A549 treated with AZD9567 at 1 μM for 4 hours (cell line): ENCODE data around the gene ATP5MC2. TPM values are rescaled to one million over a fixed set of nuclear protein-coding genes. Genes with fewer than 3 reads are reported as not detected.

Source experiments
- total RNA-seq: library from RNA; stranded (reverse); fragments of 200-300 nt; extraction: Qiagen RNA extraction; gene quantifications from 5 replicates; pipeline ENCODE4 v1.2.3, GENCODE V29; 2022; ENCODE audit not compliant: insufficient read depth

ATP5MC2 gene
- 558 to 716 TPM (median 650 TPM) in 5 replicates for total RNA-seq

DNA sequence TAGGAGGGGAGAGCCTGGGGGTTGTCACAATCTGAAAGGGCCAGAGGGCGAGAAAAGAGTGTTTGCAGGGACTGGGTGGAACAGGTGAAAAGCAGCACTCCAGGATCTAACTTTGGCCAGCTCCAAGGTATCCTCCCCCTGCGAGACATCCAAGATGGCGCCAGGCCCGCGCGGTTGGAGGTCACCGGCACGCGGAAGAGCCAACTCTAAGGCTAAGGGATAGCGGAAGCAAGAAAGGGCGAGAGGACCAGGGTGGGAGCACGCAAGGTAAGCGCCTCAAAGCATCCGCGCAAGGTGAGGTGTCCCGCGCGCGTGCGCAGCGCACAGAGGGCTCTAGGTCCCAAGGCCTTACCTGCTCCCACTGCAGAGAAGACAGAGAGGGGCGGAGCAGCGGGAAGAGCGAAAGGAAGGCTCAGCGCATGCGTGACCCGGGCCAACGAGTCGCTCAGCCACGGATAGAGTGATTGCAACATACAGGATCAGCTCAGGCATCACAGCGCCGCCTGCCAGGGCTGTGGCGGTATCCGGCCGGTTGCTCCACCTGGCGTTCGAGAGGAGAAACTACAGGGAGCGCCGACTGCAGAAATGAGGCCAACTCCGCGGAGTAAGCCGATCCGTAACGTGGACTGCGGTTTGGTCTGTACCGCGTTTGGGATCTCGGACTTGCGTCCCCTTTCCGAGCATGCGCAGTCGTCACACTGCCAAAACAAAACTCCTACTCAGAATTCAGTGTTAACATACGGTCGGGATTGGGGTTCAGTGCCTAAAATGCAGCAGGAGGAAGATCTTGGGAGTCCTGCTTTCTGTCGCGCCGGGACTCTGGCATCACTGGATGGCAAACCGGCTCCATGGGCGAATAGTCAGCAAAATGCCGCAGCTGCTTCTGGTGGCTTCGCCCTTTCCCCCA lies at the start of gene ATP5MC2:
ATP5MC2 (minus strand) TSS at position 383 of the 907 bp plus-strand sequence. CDS start 3,469 bp downstream, outside the sequence.

DNA sequence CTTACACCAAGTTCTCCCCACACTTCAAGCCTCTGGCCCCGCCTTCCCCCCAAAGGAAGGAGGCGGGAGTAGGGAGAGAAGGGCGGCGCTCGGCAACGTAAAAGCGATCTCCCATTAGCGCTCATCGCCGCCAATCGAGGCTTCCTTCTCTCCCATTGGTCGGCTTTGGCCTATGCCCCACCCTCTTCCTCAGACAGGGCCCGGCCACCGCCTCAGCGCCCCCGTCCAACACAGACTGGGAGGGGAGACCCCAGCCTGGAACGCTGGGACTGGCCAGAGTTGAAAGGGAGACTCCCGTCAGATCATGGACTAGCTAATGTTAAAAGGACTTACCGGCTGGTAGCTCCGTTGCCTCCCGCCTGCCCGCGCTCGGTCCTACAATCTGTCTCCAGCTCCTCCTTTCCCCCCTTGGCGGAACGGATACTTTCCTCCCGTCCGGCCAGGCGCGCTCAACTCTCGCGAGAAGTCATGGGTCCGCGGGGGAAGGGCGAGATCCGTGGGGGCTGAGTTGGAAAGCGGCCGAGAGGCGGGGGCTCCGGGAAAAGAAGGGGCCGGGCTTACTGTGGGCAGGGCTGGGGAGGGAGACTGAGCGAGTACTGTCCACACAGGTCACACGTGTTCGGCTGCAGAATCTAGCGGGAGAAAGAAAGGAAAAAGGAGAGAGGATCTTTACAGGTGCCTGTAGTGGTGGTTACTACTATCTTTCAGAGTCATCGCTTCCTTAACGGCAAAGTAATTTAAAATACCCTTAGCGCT lies 49.8 kb downstream of the ATP5MC2 start, which contains the start of gene ATF7:
ATF7 (minus strand) TSS at position 437 of the 756 bp plus-strand sequence. CDS start 25,382 bp downstream, outside the sequence.

Other genes with a start within 250 kb of the ATP5MC2 start
- gene PRR13, start 234.3 kb downstream of the ATP5MC2 start, total RNA-seq: 241 to 345 TPM (median 303 TPM) in 5 replicates
- gene PCBP2, start 224.0 kb downstream of the ATP5MC2 start, total RNA-seq: 639 to 671 TPM (median 649 TPM) in 5 replicates
- gene MAP3K12, start 176.6 kb downstream of the ATP5MC2 start, total RNA-seq: 5.3 to 15.1 TPM (median 12.7 TPM) in 5 replicates
- gene TARBP2, start 174.8 kb downstream of the ATP5MC2 start, total RNA-seq: 42.4 to 57.5 TPM (median 52.6 TPM) in 5 replicates
- 0.20 TPM in 1 of 5 replicates, not detected in the others for gene NPFF, start 168.6 kb downstream of the ATP5MC2 start, total RNA-seq
- 18.1 to 21.6 TPM (median 18.2 TPM) in 5 replicates for gene ATF7, start 49.7 kb downstream of the ATP5MC2 start, total RNA-seq
- 16.4 to 27.6 TPM (median 18.6 TPM) in 5 replicates for gene CALCOCO1, start 51.4 kb upstream of the ATP5MC2 start, total RNA-seq
- gene CISTR, start 75.9 kb upstream of the ATP5MC2 start, total RNA-seq: not detected in 5 replicates